Endothelial cell of umbilical vein (primary cell): ENCODE results near the gene ST6GALNAC6.

Experiments
- CTCF ChIP-seq, 2 donors: IDR thresholded peaks; 1 replicate in 1 of 2; 2 replicates in 1 of 2; pipeline ENCODE4 v1.5.1; 2011; ENCODE audit warnings: low read length in 2 of 2, mild to moderate bottlenecking in 2 of 2, moderate library complexity in 2 of 2, control low read depth in 1 of 2, inconsistent platforms in 1 of 2, low read depth in 1 of 2; ENCODE audit not compliant: insufficient read depth in 1 of 2; ENCODE audit errors: extremely low read depth in 1 of 2
- EZH2 ChIP-seq: IDR thresholded peaks from 2 replicates; pipeline ENCODE4 v1.6.1; 2012; ENCODE audit warnings: borderline replicate concordance, low read depth, mild to moderate bottlenecking, moderate library complexity, low read length, inconsistent platforms; ENCODE audit not compliant: severe bottlenecking
- JUN ChIP-seq: IDR thresholded peaks from 2 replicates; pipeline ENCODE4 v1.6.1; 2011; ENCODE audit warnings: borderline replicate concordance, low read depth; ENCODE audit not compliant: insufficient read length, insufficient read depth
- TF ChIP-seq, protein P1 (sequence below): IDR thresholded peaks from 2 replicates; pipeline ENCODE4 v1.6.1; 2011; ENCODE audit not compliant: insufficient read depth, insufficient read length

GRCh38 chr9:127926906-127927200 is 27.4 kb upstream of the ST6GALNAC6 start:
- TF ChIP-seq EZH2 (no peak), JUN (no peak), CTCF (IDR thresholded peaks at IDR 0.05; ENCODE audit: extremely low read depth in 1 of 2, insufficient read depth in 1 of 2, low read depth in 1 of 2, low read length in 2 of 2) (no peak)
- TF ChIP-seq, protein P1, sequence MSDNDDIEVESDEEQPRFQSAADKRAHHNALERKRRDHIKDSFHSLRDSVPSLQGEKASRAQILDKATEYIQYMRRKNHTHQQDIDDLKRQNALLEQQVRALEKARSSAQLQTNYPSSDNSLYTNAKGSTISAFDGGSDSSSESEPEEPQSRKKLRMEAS, result no peak
